Liver (tissue), 9 donors: ENCODE data around the gene MLN. TPM values are rescaled to one million over a fixed set of nuclear protein-coding genes. Genes with fewer than 3 reads are reported as not detected.

Experiments used
- DNase-seq: peaks from one replicate; pipeline ENCODE4 v3.0.0-alpha.2; 2017; ENCODE audit warnings: low spot score
- H3K27ac ChIP-seq, 2 donors: one replicate each; pipeline ENCODE4 v1.7.0; 2013; ENCODE audit warnings: inconsistent platforms in 2 of 2, low read length in 2 of 2, control low read depth in 1 of 2, low read depth in 1 of 2, mild to moderate bottlenecking in 1 of 2
- H3K27me3 ChIP-seq, 4 donors: one replicate each; pipeline versions ENCODE4 v1.6.1 to v1.7.0; 2013; ENCODE audit warnings: low read length in 3 of 4, inconsistent platforms in 1 of 4, mild to moderate bottlenecking in 1 of 4, moderate library complexity in 1 of 4; ENCODE audit not compliant: control insufficient read depth in 4 of 4, insufficient read depth in 4 of 4
- H3K36me3 ChIP-seq, 4 donors: one replicate each; pipeline versions ENCODE4 v1.6.1 to v1.7.0; 2013; ENCODE audit warnings: low read length in 3 of 4, mild to moderate bottlenecking in 3 of 4, low read depth in 1 of 4, moderate library complexity in 1 of 4; ENCODE audit not compliant: control insufficient read depth in 4 of 4, insufficient read depth in 3 of 4
- H3K4me1 ChIP-seq, 4 donors: one replicate each; pipeline versions ENCODE4 v1.6.1 to v1.7.0; 2013; ENCODE audit warnings: low read length in 3 of 4, mild to moderate bottlenecking in 3 of 4, moderate library complexity in 1 of 4; ENCODE audit not compliant: control insufficient read depth in 4 of 4, insufficient read depth in 4 of 4
- H3K4me3 ChIP-seq, 3 donors: one replicate each; pipeline versions ENCODE4 v1.6.1 to v1.7.0; 2013; ENCODE audit warnings: low read length in 3 of 3, control low read depth in 1 of 3, low read depth in 1 of 3, mild to moderate bottlenecking in 1 of 3
- H3K9ac ChIP-seq, 2 donors: one replicate each; pipeline ENCODE4 v1.7.0; 2013; ENCODE audit warnings: low read length in 2 of 2, mild to moderate bottlenecking in 2 of 2, moderate library complexity in 2 of 2, control low read depth in 1 of 2, low read depth in 1 of 2
- H3K9me3 ChIP-seq, 4 donors: one replicate each; pipeline versions ENCODE4 v1.6.1 to v1.7.0; 2013; ENCODE audit warnings: low read length in 3 of 4; ENCODE audit not compliant: control insufficient read depth in 4 of 4
- EGR1 ChIP-seq, 2 donors: IDR thresholded peaks; 2 replicates each; pipeline ENCODE4 v1.6.1; 2016 to 2018; ENCODE audit warnings: antibody characterized with exemption in 2 of 2, low read depth in 2 of 2
- FOXA1 ChIP-seq: IDR thresholded peaks from 2 replicates; pipeline ENCODE4 v1.6.1; 2016; ENCODE audit warnings: antibody characterized with exemption
- GABPA ChIP-seq, 2 donors: IDR thresholded peaks in 1 of 2; conservative IDR thresholded peaks in 1 of 2; 2 replicates each; pipeline ENCODE4 v1.6.1; 2016; ENCODE audit warnings: antibody characterized with exemption in 2 of 2, mild to moderate bottlenecking in 1 of 2, moderate library complexity in 1 of 2
- HNF4A ChIP-seq, 2 donors: conservative IDR thresholded peaks; 2 replicates each; pipeline ENCODE4 v1.6.1; 2016; ENCODE audit warnings: antibody characterized with exemption in 2 of 2, mild to moderate bottlenecking in 2 of 2
- HNF4G ChIP-seq: IDR thresholded peaks from 2 replicates; pipeline ENCODE4 v1.6.1; 2016; ENCODE audit warnings: antibody characterized with exemption
- JUND ChIP-seq, 2 donors: IDR thresholded peaks; 2 replicates each; pipeline ENCODE4 v1.6.1; 2016; ENCODE audit warnings: antibody characterized with exemption in 2 of 2
- NR2F2 ChIP-seq: IDR thresholded peaks from 2 replicates; pipeline ENCODE4 v1.6.1; 2016; ENCODE audit warnings: antibody characterized with exemption
- RXRA ChIP-seq, 2 donors: IDR thresholded peaks; 2 replicates each; pipeline ENCODE4 v1.6.1; 2017 to 2018; ENCODE audit warnings: antibody characterized with exemption in 2 of 2, mild to moderate bottlenecking in 1 of 2
- TAF1 ChIP-seq: conservative IDR thresholded peaks from 2 replicates; pipeline ENCODE4 v1.6.1; 2016; ENCODE audit warnings: antibody characterized with exemption, mild to moderate bottlenecking
- YY1 ChIP-seq: IDR thresholded peaks from 2 replicates; pipeline ENCODE4 v1.6.1; 2016; ENCODE audit warnings: antibody characterized with exemption, mild to moderate bottlenecking
- WGBS: extraction: QIAGEN DNeasy Blood & Tissue Kit; methylation state at CpG from one replicate; pipeline ENCODE4 v1.1.7; 2013; 5-methylcytosine and 5-hydroxymethylcytosine counted together
- polyA plus RNA-seq, 2 donors: library from polyadenylated mRNA; stranded (reverse) in 1 of 2; unstranded in 1 of 2; fragments of 200-250 nt in 1 of 2; fragments of >200 nt in 1 of 2; fragmentation: Nextera tagmentation in 1 of 2; extraction: Ambion mirVana in 1 of 2; gene quantifications; one replicate each; pipeline versions ENCODE4 v1.2.1 to v1.2.3, GENCODE V29; 2013 to 2015
- total RNA-seq, 2 donors: library from RNA; depleted of rRNA; stranded (reverse); fragments of >200 nt; gene quantifications; one replicate each; pipeline ENCODE4 v1.2.3, GENCODE V29; 2014
- TF ChIP-seq, protein P1 (sequence below): IDR thresholded peaks from 2 replicates; pipeline ENCODE4 v1.6.1; 2016; ENCODE audit warnings: antibody characterized with exemption
- TF ChIP-seq, protein P2 (sequence below): fragments of 150-350 bp; IDR thresholded peaks from 2 replicates; pipeline ENCODE4 v1.5.1; 2017; ENCODE audit warnings: improper control_type of control experiment, low read depth, low read length; ENCODE audit not compliant: missing input control
- TF ChIP-seq, protein P3 (sequence below): IDR thresholded peaks from 2 replicates; pipeline ENCODE4 v1.6.1; 2016; ENCODE audit warnings: antibody characterized with exemption
- donor health status: healthy.
- donor health status: healthy.
- donor health status: healthy.
- donor health status: healthy.
- donor health status: healthy.

MLN gene
- total and polyA plus RNA-seq, 4 donors, result not detected

DNA sequence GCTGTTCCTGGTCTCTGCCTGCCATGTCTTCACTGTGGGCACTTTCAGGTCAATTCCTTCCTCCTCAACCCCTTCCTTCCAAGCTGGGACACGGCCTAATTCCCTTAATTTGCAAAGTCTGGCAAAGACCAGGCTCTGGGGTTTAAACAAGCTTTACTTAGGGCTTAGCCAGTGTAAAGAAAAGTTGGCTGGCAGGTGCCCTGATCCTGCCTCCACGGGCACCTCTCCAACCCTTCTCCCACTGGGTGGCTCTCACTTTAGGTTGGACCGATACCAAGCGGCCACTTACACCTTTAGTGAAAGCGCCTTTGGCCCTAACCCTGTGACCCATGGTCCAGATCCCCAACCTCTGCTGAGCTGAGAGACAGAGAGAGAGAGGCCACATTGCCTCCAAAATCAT is 13.7 kb upstream of the MLN start:
- TF ChIP-seq HNF4A (conservative IDR thresholded peaks at IDR 0.05) (peak in 1 of 2 donors; percentile 19), RXRA (IDR thresholded peaks at IDR 0.05) (no peak)
- no peaks in the 10 kb centered on the region for H3K36me3 ChIP-seq
- peaks cover 0 to 3% (median 0%) of the 10 kb centered on the region in 4 donors for H3K4me1 ChIP-seq
- H3K4me3 ChIP-seq, result no peak overlapping the region
- 40% methylated on average over 5 of the region's 5 CpGs for WGBS
- no peak overlapping the region for H3K9ac ChIP-seq
- peaks cover 0 to 3% (median 0%) of the 10 kb centered on the region in 4 donors for H3K27me3 ChIP-seq
- H3K9me3 ChIP-seq, result no peaks in the 10 kb centered on the region
- DNase-seq, result no peak
- no peak overlapping the region for H3K27ac ChIP-seq

DNA sequence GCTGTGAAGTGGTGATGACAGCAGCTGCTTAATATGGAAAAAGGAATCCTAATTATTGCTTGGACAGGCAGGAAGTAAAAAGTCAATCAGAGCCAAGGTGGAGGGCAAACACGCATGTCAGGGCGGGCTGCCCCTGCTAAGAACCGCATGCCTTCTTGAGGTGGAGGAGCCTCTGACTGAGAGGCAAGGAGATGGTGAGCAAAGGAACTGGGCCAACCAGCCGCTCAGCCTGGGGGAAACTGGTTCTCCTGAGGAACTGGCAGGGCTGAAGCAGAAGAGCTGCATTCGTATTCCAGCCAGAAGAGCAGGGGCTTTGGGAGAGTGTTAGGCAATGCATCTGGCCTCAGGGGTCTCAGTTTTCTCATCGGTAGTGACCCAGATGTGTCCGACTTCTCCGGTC is 13.1 kb upstream of the MLN start:
- Histone ChIP-seq H3K36me3 (no peaks in the 10 kb centered on the region), H3K27ac (no peak overlapping the region), H3K9ac (no peak overlapping the region), H3K4me1 (peaks cover 0 to 3% (median 0%) of the 10 kb centered on the region in 4 donors), H3K9me3 (no peaks in the 10 kb centered on the region), H3K4me3 (no peak overlapping the region), H3K27me3 (peaks cover 0 to 3% (median 0%) of the 10 kb centered on the region in 4 donors)
- no peak for DNase-seq
- WGBS, result 69% methylated on average over 8 of the region's 8 CpGs
- TF ChIP-seq, protein P1, sequence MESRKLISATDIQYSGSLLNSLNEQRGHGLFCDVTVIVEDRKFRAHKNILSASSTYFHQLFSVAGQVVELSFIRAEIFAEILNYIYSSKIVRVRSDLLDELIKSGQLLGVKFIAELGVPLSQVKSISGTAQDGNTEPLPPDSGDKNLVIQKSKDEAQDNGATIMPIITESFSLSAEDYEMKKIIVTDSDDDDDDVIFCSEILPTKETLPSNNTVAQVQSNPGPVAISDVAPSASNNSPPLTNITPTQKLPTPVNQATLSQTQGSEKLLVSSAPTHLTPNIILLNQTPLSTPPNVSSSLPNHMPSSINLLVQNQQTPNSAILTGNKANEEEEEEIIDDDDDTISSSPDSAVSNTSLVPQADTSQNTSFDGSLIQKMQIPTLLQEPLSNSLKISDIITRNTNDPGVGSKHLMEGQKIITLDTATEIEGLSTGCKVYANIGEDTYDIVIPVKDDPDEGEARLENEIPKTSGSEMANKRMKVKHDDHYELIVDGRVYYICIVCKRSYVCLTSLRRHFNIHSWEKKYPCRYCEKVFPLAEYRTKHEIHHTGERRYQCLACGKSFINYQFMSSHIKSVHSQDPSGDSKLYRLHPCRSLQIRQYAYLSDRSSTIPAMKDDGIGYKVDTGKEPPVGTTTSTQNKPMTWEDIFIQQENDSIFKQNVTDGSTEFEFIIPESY, result no peak
- TF ChIP-seq TAF1 (no peak), JUND (IDR thresholded peaks at IDR 0.05) (no peak), HNF4G (no peak), EGR1 (IDR thresholded peaks at IDR 0.05; ENCODE audit: low read depth in 2 of 2) (no peak), YY1 (no peak), NR2F2 (no peak), FOXA1 (no peak)
- TF ChIP-seq, protein P2, sequence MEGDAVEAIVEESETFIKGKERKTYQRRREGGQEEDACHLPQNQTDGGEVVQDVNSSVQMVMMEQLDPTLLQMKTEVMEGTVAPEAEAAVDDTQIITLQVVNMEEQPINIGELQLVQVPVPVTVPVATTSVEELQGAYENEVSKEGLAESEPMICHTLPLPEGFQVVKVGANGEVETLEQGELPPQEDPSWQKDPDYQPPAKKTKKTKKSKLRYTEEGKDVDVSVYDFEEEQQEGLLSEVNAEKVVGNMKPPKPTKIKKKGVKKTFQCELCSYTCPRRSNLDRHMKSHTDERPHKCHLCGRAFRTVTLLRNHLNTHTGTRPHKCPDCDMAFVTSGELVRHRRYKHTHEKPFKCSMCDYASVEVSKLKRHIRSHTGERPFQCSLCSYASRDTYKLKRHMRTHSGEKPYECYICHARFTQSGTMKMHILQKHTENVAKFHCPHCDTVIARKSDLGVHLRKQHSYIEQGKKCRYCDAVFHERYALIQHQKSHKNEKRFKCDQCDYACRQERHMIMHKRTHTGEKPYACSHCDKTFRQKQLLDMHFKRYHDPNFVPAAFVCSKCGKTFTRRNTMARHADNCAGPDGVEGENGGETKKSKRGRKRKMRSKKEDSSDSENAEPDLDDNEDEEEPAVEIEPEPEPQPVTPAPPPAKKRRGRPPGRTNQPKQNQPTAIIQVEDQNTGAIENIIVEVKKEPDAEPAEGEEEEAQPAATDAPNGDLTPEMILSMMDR, result no peak
- TF ChIP-seq, protein P3, sequence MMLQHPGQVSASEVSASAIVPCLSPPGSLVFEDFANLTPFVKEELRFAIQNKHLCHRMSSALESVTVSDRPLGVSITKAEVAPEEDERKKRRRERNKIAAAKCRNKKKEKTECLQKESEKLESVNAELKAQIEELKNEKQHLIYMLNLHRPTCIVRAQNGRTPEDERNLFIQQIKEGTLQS, result no peak

DNA sequence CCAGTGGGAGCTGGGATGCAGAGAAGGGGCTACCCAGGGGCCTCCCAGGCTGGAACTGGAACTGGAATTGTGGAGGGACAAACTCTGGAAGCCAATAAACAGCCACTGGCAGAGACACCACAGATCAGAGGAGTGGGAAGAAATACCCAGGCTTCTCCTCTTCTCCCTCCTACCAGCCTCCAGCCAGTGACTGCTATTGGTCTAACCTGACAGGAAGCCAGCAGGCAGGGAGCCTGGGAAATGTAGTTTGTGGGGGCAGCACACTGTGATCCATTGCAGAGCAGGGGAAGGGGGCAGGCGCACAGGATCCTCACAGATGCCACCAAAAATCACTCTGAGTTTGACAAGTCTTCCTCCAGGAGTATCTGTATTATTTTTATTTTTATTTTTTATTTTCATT is 12.1 kb upstream of the MLN start:
- no peak overlapping the region for H3K4me3 ChIP-seq
- H3K27me3 ChIP-seq, result peaks cover 0 to 3% (median 0%) of the 10 kb centered on the region in 4 donors
- no peaks in the 10 kb centered on the region for H3K36me3 ChIP-seq
- no peak overlapping the region for H3K27ac ChIP-seq
- WGBS, result 33% methylated on average over 1 of the region's 1 CpG
- H3K9ac ChIP-seq, result no peak overlapping the region
- H3K4me1 ChIP-seq, result peaks cover 0 to 3% (median 0%) of the 10 kb centered on the region in 4 donors
- no peak for TF ChIP-seq GABPA (IDR thresholded peaks at IDR 0.05 in 1 of 2, conservative IDR thresholded peaks at IDR 0.05 in 1 of 2)
- H3K9me3 ChIP-seq, result no peaks in the 10 kb centered on the region
- no peak for DNase-seq
